ENCODE data around the gene CYP26C1.

DNA sequence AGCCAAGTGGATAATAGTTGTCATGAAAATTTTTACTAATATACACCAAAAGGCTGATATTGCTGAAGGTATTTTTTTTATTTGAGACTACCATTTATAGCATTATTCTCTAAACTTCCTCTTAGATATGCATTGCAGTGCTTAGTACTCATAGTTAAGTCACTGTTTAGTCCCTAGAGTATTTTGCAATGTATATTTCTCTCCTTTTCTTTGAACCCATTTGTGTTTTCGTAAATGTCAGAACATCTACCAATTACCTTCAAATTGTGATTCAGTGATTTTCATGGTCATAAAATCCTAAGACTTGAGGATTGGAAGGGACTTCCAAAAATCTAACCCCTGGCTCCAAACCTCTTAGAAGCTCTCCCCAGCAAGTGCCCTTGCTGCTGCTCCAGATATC lies 21.5 kb upstream of the CYP26C1 start:
- TF ChIP-seq POLR2AphosphoS5 (IDR thresholded peaks at IDR 0.05) (no peak), POLR2A (IDR thresholded peaks at IDR 0.05) (no peak)
- TF ChIP-seq, protein P1, sequence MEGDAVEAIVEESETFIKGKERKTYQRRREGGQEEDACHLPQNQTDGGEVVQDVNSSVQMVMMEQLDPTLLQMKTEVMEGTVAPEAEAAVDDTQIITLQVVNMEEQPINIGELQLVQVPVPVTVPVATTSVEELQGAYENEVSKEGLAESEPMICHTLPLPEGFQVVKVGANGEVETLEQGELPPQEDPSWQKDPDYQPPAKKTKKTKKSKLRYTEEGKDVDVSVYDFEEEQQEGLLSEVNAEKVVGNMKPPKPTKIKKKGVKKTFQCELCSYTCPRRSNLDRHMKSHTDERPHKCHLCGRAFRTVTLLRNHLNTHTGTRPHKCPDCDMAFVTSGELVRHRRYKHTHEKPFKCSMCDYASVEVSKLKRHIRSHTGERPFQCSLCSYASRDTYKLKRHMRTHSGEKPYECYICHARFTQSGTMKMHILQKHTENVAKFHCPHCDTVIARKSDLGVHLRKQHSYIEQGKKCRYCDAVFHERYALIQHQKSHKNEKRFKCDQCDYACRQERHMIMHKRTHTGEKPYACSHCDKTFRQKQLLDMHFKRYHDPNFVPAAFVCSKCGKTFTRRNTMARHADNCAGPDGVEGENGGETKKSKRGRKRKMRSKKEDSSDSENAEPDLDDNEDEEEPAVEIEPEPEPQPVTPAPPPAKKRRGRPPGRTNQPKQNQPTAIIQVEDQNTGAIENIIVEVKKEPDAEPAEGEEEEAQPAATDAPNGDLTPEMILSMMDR (IDR thresholded peaks at IDR 0.05): no peak

Data from upper lobe of left lung (tissue), 4 donors.